Esophagus squamous epithelium (tissue), 4 donors: Measurements from ENCODE around the gene USH1G.

ENCODE experiments used
- POLR2A ChIP-seq, 4 donors: fragments of 450-650 bp; IDR thresholded peaks; one replicate each; pipeline ENCODE4 v1.6.1; 2017; ENCODE audit warnings: antibody characterized with exemption in 4 of 4, mild to moderate bottlenecking in 4 of 4, moderate library complexity in 3 of 4
- TF ChIP-seq, protein P1 (sequence below), 6 experiments: fragments of 450-650 bp in 4 of 6; fragments of 200-600 bp in 2 of 6; sonication (generic) in 2 of 6; IDR thresholded peaks; one replicate each; pipeline ENCODE4 v1.5.1; 2016 to 2019; ENCODE audit warnings: antibody characterized with exemption in 6 of 6, mild to moderate bottlenecking in 4 of 6, moderate library complexity in 4 of 6

DNA sequence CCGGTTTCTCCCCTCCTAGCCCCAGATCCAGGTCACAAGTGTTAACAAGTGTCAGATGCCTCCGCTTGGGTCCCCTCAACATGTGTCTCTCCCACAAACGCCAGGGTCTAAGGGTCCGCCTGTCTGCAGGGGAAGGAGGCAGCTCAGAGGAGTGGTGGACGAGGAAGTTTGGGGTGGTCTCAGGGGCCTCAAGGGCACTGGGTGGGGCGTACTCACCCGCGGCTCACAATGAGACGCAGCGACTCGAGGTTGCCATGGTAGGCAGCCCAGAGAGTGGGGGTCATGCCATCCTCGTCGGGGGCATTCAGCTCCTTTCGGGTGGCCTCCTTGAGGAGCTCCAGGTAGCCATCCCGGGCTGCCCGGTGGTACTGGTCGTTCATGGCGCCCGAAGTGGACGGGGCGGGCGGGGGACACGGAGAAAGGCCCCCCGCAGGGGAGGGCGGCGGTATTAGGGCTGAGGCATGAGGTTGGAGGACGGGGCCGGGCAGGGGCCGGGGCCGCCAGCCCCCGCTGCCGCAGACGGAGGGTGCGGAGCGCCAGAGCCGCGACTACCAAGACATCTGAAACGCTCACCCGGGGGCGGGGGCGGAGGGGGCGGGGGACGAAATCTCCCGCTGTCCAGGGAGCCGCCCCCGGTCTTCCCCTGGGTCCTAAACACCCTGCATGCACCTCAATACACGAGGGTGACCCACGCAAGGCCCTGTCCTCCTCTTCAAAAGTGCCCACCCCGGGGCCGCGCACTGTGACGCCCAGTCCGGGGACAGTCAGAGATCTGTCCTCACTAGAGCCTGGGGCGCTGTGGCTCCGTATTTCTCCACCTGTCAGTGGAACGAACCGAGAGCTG is at the start of gene USH1G:
- TF ChIP-seq, protein P1, sequence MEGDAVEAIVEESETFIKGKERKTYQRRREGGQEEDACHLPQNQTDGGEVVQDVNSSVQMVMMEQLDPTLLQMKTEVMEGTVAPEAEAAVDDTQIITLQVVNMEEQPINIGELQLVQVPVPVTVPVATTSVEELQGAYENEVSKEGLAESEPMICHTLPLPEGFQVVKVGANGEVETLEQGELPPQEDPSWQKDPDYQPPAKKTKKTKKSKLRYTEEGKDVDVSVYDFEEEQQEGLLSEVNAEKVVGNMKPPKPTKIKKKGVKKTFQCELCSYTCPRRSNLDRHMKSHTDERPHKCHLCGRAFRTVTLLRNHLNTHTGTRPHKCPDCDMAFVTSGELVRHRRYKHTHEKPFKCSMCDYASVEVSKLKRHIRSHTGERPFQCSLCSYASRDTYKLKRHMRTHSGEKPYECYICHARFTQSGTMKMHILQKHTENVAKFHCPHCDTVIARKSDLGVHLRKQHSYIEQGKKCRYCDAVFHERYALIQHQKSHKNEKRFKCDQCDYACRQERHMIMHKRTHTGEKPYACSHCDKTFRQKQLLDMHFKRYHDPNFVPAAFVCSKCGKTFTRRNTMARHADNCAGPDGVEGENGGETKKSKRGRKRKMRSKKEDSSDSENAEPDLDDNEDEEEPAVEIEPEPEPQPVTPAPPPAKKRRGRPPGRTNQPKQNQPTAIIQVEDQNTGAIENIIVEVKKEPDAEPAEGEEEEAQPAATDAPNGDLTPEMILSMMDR (IDR thresholded peaks at IDR 0.05): no peak
- no peak for TF ChIP-seq POLR2A (IDR thresholded peaks at IDR 0.05)
